HG03175 (cell line): ENCODE data around the gene HLA-DRA.
A peak's percentile ranks its signal among the peaks of the same experiment; 100 is the strongest.
"Not testable (repeated sequence)": the region's sequence is repeated elsewhere in the genome, so short reads cannot be mapped to it uniquely, and the experiment has no call there.

ENCODE experiments used
- ATAC-seq: cut with Tn5 transposase; IDR thresholded peaks from one replicate; pipeline ENCODE4 v1.9.1; 2021; ENCODE audit warnings: mild to moderate bottlenecking, moderate library complexity; ENCODE audit not compliant: unreplicated experiment

Gene HLA-DRA

DNA sequence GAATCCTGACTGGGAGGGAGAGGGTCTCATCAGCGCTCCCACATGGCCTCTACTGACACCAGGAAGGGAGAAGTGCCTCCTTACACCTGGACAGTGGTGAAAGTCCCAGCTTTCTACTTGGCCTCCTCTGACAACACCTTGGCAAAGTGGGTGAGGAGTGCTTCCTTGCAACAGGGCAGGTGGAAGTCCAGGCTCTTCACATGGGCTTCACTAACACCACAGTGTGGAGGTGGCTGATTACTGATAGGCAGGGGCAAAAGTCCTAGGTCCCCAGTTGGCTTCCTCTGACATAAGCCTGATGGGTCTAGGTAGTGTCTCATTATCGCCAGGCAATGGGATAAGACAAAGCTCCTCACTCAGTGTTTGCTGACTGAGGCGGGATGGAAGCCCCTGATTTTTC is 9.5 kb upstream of the HLA-DRA start:
- ATAC-seq: no peak

DNA sequence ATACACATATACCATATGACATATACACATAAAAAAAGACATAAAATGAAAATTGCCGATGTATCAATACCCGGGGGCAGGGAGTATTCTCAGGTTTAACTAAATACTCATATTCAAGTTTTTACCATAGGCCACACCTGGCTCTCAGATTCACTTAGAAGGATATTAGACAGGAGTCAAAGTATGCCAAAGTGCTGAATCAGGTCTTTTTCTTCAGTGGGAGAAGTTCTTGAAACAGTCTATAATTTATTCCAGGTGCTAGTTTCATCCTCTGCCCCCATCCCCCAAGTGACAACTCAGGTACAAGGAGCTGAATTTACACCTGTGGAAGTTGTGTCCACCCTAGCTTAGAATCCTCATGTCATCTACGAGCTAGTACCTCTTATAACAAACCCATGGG is 8.5 kb upstream of the HLA-DRA start:
- no peak for ATAC-seq

DNA sequence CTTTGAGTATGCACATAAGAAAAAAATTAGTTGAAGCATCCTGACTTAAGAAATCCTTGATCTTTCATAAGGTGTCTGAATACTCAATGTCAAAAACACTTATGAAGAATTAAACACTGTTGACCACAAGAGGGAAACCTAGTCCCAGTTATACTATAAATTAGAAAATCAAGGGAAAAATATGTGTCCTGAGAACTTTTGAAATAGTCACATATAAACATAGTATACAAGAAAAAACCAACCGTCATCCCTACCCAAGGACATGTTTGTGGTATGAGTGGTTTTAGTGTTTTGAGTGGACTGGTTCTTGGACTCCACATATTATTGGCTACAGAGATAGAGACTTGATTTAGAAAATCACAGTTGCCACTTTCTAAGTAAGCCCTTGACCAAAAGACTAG is 7.6 kb upstream of the HLA-DRA start:
- ATAC-seq: no peak

DNA sequence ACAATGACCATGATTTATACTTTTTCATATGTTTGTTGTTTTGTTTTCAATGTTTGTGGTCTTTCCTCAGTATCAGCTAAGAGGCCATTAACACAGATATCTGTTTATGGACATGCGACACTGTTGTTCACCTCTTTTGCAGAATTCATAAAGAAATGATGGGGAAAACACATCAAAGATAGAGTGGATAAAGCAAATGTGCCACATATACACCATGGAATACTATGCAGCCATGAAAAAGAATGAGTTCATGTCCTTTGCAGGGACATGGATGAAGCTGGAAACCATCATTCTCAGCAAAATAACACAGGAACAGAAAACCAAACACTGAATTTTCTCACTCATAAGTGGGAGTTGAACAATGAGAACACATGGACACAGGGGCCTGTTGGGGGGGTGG is 5.7 kb upstream of the HLA-DRA start:
- not testable (repeated sequence) for ATAC-seq

DNA sequence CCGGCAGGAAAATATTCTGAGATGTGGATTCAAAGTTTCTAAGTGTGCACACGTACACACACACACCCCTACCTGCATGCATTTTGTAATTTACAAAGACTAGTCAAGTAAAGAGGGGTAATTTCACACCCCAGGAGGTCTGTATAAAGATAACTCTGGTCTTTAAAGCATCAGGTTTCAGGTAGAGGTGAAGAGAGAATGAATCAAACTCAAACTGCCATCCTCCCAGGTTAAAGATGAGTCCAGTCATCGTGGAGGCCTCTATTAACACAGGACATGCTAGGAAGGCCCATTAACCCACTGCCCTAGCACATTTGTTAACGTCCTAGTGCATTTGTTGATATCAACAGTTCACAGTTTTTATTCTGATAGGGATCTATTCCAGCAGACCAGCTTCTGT is 3.5 kb upstream of the HLA-DRA start:
- no peak for ATAC-seq

DNA sequence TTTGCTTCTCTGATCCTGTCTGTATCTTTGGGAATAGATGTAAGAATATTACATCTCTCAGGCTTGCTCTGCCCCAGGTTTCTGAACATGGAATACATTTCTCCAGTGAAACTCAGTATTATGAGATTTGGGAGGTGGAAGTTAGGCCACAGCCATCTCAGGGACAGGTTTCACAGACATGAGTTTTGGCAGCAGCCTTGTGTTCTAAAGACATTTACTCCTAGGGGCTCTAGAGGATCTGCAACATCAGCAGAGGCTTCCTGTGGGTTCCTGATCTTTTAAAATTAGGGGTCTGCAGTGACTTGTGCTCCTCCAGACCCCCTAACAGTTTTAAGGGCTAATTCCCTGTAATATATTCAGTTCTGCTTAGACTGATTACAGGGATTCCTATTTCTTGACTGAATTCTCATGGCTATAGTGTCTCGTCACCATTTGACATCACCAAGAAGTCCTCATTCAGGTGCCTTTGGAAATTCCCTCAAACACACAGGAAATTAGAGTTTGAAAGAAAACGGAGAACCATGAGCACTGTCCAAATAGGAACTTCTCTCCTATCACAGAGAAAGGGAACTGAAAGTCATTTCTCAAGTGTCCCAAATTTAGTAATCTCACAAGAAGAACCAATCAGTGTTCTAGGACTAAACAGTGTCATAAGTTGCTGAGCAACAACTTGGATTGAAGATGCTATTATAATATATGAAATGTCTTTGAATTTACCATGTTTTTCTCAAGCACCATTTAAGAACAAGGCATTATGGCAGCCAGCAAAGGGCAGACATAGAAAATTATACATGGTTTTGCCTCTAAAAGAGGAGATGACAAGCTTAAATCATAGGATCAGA is 2.5 kb upstream of the HLA-DRA start:
- peak; percentile 77 for ATAC-seq

DNA sequence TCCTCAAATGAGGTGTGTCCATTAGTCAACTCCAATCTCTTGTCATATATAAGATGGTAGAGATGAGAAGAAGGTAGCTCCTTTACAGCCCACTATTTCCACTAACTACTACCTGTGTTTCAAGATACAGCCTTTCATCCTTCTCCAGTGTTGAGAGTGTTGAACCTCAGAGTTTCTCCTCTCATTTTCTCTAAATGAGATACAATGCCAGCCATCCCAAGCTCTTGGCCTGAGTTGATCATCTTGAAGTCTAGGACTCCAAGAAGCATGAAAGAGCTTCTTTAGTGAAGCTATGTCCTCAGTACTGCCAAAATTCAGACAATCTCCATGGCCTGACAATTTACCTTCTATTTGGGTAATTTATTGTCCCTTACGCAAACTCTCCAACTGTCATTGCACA is 548 bp upstream of the HLA-DRA start:
- ATAC-seq: no peak

DNA sequence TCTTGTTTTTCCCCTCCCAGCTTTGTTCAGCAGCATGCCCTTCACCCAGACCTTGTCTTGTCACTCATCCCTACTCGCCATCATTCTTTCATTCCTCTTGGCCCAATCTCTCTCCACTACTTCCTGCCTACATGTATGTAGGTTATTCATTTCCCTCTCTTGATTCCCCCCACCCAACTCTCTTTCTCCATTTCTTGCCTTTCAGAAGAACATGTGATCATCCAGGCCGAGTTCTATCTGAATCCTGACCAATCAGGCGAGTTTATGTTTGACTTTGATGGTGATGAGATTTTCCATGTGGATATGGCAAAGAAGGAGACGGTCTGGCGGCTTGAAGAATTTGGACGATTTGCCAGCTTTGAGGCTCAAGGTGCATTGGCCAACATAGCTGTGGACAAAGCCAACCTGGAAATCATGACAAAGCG is 2.6 kb downstream of the HLA-DRA start:
- ATAC-seq: no peak

DNA sequence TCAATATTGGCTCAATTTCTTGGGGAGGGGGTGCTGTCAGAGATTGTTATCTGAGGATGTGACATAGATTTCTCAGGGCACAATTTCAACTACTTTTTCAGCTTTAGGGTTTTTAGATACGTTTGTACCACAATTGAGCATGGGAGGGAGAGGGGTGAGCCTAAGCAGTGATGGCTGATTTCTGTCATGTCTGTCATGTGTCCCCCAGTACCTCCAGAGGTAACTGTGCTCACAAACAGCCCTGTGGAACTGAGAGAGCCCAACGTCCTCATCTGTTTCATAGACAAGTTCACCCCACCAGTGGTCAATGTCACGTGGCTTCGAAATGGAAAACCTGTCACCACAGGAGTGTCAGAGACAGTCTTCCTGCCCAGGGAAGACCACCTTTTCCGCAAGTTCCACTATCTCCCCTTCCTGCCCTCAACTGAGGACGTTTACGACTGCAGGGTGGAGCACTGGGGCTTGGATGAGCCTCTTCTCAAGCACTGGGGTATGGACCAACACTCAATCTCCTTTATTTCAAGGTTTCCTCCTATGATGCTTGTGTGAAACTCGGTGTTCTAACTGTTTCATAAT is 3.4 kb downstream of the HLA-DRA start:
- no peak for ATAC-seq

DNA sequence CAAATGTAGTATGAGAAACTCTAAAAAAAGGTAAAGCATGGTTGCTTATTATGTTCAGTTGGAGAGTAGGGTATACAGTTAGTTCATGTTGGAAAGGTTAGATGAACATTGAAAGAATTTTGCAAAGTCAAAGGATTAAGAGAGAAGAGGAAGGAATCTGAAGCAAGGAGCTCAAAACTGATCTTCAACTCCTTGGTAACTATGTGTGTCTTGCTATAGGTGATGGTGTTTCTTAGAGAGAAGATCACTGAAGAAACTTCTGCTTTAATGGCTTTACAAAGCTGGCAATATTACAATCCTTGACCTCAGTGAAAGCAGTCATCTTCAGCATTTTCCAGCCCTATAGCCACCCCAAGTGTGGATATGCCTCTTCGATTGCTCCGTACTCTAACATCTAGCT is 4.7 kb downstream of the HLA-DRA start:
- no peak for ATAC-seq

DNA sequence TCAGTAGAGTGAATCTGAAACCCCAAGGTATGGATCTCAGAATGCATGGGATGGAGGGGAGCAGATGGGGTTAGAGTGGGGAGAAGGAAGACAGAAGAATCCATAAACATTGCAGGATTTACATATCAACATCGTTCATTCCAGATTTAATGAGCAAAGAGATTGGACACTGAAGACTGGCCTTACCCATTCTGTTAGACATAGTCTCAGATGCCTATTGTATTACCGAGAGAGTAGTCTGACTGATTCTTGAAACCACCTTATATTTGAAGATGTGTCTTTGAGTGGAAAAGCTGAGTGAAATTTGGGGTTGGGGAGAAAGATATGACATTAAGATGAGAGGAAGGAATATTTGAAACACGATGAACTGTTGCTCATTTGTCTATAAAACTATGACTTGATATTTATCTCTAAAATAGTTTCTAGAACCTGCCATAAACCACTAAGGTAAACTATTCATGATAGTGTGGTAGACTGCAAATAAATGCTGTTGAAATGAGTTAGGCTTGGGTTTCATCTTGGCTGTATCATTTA is 5.7 kb downstream of the HLA-DRA start:
- no peak for ATAC-seq

DNA sequence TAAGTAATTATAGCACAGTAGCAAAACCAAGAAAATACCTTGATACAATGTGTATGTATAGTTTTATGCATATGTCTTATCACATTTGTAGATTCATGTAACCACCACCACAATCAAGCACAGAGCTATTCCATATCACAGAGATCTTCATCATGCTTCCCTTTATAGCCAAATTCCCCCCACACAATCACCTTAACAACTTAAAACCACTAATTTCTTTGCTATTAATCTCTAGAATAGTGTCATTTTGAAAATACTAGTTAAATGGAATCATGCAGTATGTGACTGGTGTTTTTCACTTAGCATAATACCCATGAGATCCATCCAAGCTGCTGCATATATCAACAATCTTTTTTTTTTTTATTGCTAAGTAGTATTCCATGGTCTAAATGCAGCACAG is 8.2 kb downstream of the HLA-DRA start:
- ATAC-seq: no peak

DNA sequence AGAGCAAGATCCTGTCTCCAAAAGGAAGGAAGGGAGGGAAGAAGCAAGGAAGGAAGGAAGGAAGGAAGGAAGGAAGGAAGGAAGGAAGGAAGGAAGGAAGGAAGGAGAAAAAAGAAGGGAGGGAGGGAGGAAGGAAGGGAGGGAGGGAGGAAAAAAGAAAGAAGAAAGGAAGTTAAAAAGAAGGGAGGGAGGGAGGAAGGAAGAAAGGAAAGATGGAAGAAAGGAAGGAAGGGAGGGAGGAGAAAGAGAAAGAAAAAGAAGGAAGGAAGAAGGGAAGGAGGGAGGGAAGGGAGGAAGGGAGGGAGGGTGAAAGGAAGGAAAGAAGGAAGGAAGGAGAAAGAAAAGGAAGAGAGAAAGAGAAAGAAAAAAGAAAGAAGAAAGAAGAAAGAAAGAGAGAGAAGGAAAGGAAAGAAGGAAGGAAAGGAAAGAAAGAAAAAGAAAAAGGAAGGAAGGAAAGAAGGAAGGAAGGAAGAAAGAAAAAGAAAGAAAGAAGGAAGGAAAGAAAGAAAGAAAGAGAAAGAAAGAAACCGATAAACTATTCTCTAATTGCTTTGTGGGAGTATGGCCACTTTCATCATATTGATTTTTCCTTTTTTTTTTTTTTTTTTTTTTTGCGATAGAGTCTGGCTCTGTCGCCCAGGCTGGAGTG is 9.5 kb downstream of the HLA-DRA start:
- ATAC-seq: no peak

DNA sequence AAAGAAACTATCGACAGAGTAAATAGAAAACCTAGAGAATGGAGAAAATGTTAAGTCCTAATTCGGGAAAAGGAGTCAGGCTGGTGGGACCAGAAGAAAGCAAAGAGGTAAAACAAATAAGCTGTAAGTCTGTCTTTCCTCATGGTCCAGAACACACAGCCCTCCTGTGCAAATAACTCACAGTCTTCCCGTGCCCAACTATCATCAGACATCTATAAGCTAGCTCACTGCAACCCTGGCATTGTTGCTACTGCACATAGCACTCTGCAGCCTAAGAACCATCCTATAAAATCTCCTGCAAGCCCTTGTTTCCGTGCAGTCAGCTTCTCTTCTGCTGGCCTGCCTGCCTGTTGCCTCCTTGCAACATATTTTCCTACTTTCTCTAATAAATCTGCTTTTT is 17.4 kb downstream of the HLA-DRA start:
- no peak for ATAC-seq

DNA sequence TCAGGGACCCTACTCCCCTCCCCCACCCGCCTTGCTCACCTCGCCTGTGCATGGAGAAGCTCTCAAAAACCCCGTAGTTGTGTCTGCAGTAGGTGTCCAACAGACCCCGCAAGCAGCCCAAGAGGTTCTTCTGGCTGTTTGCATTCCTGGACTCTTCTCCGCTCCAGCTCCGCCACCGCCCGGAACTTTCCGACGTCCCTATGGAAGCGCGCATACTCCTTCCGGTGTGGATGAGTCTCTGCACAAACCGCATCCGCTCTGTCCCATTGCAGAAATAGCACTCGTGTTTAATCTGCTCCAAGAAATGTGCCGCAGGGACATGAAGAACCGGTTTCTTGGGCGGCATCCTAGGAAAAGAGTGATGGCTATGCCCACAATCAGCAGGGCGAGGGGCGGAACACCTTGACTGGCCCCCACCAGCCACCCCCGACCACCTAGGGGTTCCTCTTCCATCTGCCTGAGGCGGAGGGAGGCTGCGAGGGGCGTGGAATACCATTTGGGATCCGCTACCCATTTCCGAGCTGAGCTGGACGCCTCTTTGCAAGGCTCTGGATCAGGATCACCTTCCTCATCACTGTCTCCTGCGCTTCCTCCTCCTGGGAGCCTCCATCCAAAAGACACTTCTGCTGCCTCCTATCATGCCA is 20.2 kb downstream of the HLA-DRA start:
- no peak for ATAC-seq

DNA sequence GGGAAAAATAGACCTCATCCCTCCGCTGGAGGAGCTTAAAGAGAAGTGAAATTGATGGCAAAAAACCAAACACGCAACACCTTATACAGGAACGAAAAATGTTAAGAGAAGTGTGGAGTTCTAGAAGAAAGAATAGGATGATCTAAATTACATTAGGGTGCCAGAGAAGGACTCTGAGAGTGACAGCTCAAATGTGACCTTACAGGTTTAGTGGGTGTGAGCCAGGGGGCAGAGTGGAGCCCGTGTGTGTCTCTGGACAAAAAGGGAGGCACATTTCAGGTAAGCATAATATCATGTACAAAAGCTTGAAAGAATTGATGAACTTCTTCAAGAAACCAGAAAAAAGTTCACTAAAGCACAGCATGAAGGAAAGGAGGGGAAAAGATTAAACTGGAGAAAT is 20.8 kb downstream of the HLA-DRA start:
- no peak for ATAC-seq

DNA sequence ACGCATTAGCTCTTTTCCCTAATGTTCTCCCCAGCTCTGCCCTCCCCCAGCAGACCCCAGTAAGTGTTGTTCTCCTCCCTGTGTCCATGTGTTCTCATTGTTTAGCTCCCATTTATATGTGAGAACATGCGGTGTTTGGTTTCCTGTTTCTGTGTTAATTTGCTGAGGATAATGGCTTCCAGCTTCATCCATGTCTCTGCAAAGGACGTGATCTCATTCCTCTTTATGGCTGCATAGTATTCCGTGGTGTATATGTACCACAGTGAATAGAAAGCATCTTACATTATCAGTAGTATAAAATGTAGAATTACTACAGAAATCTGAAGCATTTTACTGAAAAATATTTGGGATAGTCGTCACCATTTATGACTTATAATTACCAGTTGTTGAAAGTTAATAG is 21.8 kb downstream of the HLA-DRA start:
- no peak for ATAC-seq

DNA sequence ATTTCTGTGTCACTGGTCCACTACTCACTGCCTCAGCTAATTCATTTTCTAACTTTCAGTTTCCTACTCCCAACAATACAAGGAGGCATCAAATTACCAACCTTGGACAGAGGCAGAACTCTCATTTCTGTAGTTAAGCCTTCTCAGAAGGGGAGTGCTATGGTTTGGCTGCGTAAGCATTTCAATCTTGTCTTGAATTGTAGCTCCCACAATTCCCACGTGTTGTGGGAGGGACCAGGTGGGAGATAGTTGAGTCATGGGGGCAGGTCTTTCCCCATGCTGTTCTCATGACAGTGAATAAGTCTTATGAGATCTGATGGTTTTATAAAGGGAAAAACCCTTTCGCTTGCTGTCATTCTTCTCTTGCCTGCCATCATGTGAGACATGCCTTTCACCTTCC is 22.9 kb downstream of the HLA-DRA start:
- no peak for ATAC-seq

DNA sequence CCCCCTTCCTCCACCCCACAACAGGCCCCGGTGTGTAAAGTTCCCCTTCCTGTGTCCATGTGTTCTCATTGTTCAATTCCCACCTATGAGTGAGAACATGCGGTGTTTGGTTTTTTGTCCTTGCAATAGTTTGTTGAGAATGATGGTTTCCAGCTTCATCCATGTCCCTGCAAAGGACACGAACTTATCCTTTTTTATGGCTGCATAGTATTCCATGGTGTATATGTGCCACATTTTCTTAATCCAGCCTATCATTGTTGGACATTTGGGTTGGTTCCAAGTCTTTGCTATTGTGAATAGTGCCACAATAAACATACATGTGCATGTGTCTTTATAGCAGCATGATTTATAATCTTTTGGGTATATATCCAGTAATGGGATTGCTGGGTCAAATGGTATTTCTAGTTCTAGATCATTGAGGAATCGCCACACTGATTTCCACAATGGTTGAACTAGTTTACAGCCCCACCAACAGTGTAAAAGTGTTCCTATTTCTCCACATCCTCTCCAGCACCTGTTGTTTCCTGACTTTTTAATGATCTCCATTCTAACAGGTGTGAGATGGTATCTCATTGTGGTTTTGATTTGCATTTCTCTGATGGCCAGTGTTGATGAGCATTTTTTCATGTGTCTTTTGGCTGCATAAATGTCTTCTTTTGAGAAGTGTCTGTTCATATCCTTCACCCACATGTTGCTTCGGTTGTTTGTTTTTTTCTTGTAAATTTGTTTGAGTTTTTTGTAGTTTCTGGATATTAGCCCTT is 28.2 kb downstream of the HLA-DRA start:
- not testable (repeated sequence) for ATAC-seq

DNA sequence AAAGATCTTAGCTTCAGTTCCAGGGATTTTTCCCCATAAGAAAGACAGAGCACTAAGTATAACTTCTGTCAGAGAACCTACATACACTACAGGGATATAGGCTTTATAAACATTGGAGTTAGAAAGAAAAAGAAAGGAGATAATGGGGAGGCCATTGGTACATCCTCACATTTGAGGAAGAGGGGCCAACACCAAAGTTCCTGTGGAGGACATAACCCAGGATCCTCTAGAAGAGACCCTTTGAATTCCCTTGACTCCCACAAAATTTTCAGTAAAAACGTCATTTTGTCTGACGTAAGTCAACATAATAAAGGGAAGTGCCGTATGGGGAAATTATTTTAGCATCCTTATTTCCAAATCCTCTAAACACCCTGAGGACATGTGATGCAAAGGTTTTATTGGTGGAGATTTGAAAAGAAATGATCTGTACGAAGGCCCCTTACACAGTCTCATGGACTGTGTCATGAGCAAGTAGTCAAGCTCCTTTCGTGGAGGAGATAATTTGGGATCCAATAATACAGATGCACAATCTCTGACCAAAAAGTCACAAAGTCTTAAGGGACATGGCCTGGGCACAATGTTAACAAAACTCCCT is 33.2 kb downstream of the HLA-DRA start:
- ATAC-seq: peak; percentile 5
